T-helper 2 cell treated with Interferon-gamma antibody and Interleukin-4, amounts not matched to agents 100 ng/mL and 5 ng/mL, for 36 hours (primary cell): ENCODE measurements around the gene VTI1A. TPM values are rescaled to one million over a fixed set of nuclear protein-coding genes. Genes with fewer than 3 reads are reported as not detected.
"Not testable (repeated sequence)": the region's sequence is repeated elsewhere in the genome, so short reads cannot be mapped to it uniquely, and the experiment has no call there.

Experiments
- intact Hi-C: fragments of 100-400 bp; cut with micrococcal nuclease; formaldehyde crosslinking; loops from one replicate; pipeline ENCODE4 v1.15.1; 2023
- total RNA-seq: library from RNA; stranded (reverse); gene quantifications from 2 replicates; pipeline ENCODE4 v1.2.3, GENCODE V29; 2022

VTI1A gene
- total RNA-seq, 1 donor from 2014 or later = 41.5 TPM

GRCh38 chr10:112448888-112449287 lies 1.9 kb downstream of the VTI1A start:
- intact Hi-C loops = loop anchor here (5.0 kb wide), 1 partner anchor 1228 kb away; the partner anchor contains the start of gene CASP7

GRCh38 chr10:112454910-112455779 lies 8.1 kb downstream of the VTI1A start:
- intact Hi-C loops = no loop called here

- intact Hi-C loops = no loop called here
Observed at GRCh38 chr10:112456533-112456932, 9.5 kb downstream of the VTI1A start.

- intact Hi-C loops = no loop called here
Observed at GRCh38 chr10:112460366-112460765, 13.4 kb downstream of the VTI1A start.

GRCh38 chr10:112461029-112461887 lies 14.2 kb downstream of the VTI1A start:
- intact Hi-C loops = no loop called here

GRCh38 chr10:112464074-112464473 lies 17.1 kb downstream of the VTI1A start:
- intact Hi-C loops = not testable (repeated sequence)

GRCh38 chr10:112465299-112465883 lies 18.4 kb downstream of the VTI1A start:
- intact Hi-C loops = no loop called here

- intact Hi-C loops = no loop called here
Observed at GRCh38 chr10:112466802-112467201, 19.8 kb downstream of the VTI1A start.

GRCh38 chr10:112467541-112468075 lies 20.6 kb downstream of the VTI1A start:
- intact Hi-C loops = no loop called here

GRCh38 chr10:112471878-112472487 lies 25.0 kb downstream of the VTI1A start:
- intact Hi-C loops = loop anchor here (5.0 kb wide), 1 partner anchor 1090 kb away; no protein-coding TSS in a partner anchor

GRCh38 chr10:112475575-112476218 lies 28.7 kb downstream of the VTI1A start:
- intact Hi-C loops = loop anchor here (5.0 kb wide), 1 partner anchor 632 kb away; no protein-coding TSS in a partner anchor

- intact Hi-C loops = no loop called here
Observed at GRCh38 chr10:112481602-112482001, 34.6 kb downstream of the VTI1A start.

- intact Hi-C loops = no loop called here
Observed at GRCh38 chr10:112484399-112484798, 37.4 kb downstream of the VTI1A start.

GRCh38 chr10:112487964-112488363 lies 40.9 kb downstream of the VTI1A start:
- intact Hi-C loops = no loop called here

- intact Hi-C loops = no loop called here
Observed at GRCh38 chr10:112490545-112490944, 43.5 kb downstream of the VTI1A start.

GRCh38 chr10:112491144-112491543 lies 44.1 kb downstream of the VTI1A start:
- intact Hi-C loops = no loop called here

- intact Hi-C loops = no loop called here
Observed at GRCh38 chr10:112492736-112493135, 45.7 kb downstream of the VTI1A start.

- intact Hi-C loops = no loop called here
Observed at GRCh38 chr10:112497347-112497950, 50.4 kb downstream of the VTI1A start.

GRCh38 chr10:112498806-112499205 lies 51.8 kb downstream of the VTI1A start:
- intact Hi-C loops = no loop called here

GRCh38 chr10:112499985-112500384 lies 53.0 kb downstream of the VTI1A start:
- intact Hi-C loops = not testable (repeated sequence)
